CD4-positive, alpha-beta T cell treated with Interleukin-15 for 4 hours (primary cell): ENCODE results near the gene RNF144B.

Experiments used
- DNase-seq: peaks from one replicate; pipeline ENCODE4 v3.0.0-alpha.2; 2020; ENCODE audit warnings: low spot score

The RNF144B gene

GRCh38 chr6:18511211-18511610, 124.1 kb downstream of the RNF144B start:
- no peak for DNase-seq

DNA sequence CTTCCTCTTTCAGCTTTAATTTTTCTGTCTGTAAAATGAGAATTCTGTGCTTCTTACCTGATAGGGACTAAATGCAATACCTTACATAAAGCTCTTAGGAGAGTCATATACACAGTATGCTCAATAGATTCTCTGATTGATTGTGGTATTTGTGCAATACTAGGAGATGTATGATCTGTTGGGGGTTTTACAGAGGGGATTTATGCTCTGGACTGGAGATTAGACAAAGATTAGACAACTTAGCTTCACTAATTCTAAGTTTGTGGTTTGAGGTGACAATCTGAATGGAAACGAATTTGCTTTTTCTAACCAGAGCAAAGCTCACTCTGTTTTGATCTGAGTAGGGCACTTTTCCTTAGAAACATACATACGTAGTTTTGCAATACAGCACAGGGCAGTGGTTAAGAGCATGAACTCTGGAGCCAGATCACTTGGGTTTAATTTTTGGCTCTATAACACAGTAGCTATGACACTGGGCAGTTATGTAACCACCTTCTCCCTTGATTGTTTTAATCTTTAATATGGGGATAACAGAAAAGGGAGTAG, 126.2 kb downstream of the RNF144B start:
- DNase-seq: no peak

- no peak for DNase-seq
Observed at GRCh38 chr6:18514180-18514579, 127.0 kb downstream of the RNF144B start.

GRCh38 chr6:18515767-18516166, 128.6 kb downstream of the RNF144B start:
- no peak for DNase-seq
